GM21367 (cell line): Measurements from ENCODE around the gene GSS.
"Not testable (repeated sequence)": the region's sequence is repeated elsewhere in the genome, so short reads cannot be mapped to it uniquely, and the experiment has no call there.

Experiments used
- ATAC-seq: cut with Tn5 transposase; IDR thresholded peaks from one replicate; pipeline ENCODE4 v1.9.1; 2021; ENCODE audit not compliant: unreplicated experiment

The GSS gene

DNA sequence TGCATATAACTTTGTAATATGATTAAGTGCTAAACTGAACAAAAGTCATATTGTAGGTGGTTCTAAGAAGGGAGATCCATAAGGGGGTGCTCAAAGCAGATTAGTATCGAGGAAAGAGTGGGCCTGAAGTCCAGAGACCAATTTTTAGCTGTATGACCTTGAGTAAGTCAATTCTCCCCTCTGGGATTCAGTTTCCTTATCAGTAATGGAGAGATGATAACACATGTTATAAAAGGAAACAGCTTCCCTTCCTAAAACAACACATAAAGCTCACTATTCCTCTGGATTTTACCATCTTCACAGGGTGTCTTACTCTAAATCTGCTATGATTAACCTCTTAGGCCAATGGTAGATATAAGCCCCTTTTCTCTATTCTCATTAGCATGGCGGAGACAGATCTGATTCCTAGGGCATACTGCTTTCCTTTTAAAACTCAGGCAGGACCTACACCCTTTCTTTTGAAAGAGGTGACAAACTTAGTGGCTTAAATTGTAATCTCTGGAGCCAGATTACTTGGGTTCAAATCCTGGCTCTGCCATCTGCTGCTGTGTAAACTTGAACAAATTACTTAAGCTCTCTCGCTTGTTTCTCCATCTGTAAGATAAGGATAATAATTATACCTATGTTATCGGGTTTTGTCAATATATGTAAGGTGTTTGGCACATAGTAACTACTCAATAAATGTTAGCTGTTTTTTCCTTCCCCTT, 39.7 kb downstream of the GSS start:
- no peak for ATAC-seq

DNA sequence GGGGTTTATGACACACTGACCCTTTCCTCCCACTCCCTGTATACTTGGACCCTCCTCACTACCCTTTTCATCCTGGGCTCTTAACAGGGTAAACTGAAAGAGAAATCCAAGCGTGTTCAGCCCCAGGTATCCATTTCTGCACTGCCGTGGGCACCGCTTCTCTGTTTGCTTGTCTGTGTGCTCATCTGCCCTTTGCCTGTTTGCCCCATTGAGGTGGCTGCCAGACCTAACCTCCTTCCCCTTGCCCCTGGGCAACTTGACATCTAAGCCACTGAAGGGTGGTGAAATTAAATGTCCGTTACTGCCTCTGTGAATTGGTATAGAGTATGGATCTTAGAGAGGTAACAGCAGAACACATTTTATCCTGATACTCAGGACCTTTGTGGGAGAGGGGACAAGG, 40.5 kb downstream of the GSS start:
- no peak for ATAC-seq

DNA sequence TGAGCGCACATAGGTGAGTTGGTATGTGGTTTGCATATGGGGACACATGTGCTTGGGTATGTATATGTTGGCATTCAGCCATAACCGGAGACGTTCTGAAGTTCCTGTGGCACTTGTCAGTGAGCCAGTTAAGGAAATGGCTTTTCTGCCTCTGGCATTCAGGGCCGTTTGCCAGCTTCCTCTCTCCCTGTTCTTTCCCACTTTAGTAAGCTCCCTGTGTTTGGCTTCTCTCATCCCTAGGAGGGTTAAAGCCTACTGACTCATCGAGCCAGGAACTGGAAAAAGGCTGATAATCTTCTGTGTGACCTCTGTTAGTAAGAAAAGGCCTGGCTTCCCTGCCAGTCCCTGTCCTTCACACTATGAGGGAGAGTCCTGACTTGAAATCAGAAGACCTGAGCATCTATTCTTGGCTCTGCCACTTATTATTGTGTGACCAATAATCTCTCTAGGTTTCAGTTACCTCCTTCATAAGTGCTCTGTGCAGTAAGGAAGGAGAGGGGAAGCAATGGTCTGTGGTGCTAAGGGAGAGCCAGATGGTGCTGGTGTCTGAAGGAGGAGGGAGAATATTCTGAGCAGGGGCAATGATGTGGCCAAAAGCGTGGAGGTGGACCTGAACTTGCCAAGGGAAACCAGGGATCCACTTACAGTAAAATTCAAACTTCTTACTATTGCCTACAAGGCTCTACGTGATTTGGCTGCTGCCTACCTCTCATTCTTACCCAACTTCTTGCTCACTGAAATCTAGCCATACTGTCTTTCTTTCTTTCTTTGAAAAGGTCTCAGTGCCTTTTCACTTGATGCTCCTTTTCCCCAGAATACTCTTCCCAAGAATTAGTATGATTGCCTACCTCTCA, 47.8 kb downstream of the GSS start:
- no peak for ATAC-seq

DNA sequence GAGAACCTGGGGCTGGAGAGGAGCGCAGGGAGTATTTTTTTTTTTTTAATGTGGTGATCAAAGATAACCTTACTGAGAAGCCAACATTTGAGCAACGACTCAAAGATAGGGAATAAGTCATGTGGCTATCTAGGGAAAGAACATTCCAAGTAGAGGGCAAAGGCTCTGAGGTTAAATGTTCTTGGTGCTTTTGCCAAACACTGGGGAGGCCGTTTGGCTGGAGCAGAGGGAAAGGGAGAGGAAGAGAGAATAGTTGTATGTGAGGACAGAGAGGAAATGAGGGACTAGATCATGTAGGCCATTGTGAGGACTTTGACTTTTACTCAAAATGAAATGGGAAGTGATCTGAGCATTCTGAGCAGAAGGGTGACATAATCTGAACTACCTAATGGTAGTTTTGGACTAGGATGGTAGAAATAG, 51.4 kb downstream of the GSS start:
- no peak for ATAC-seq

DNA sequence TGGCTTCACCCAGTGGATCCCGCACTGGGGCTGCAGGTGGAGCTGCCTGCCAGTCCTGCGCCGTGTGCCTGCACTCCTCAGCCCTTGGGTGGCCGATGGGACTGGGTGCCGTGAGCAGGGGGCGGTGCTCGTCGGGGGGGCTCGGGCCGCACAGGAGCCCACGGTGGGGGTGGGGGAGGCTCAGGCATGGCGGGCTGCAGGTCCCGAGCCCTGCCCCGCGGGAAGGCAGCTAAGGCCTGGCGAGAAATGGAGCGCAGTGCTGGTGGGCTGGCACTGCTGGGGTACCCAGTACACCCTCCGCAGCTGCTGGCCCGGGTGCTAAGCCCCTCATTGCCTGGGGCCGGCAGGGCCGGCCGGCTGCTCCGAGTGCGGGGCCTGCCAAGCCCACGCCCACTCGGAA, 56.9 kb downstream of the GSS start:
- not testable (repeated sequence) for ATAC-seq

DNA sequence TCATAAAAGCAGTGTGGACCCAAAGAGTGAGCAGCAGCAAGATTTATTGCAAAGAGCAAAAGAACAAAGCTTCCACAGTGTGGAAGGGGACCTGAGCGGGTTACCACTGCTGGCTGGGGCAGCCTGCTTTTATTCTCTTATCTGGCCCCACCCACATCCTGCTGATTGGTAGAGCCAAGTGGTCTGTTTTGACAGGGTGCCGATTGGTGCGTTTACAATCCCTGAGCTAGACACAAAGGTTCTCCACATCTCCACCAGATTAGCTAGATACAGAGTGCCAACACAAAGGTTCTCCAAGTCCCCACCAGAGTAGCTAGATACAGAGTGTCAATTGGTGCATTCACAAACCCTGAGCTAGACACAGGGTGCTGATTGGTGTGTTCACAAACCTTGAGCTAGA, 57.5 kb downstream of the GSS start:
- ATAC-seq: not testable (repeated sequence)

DNA sequence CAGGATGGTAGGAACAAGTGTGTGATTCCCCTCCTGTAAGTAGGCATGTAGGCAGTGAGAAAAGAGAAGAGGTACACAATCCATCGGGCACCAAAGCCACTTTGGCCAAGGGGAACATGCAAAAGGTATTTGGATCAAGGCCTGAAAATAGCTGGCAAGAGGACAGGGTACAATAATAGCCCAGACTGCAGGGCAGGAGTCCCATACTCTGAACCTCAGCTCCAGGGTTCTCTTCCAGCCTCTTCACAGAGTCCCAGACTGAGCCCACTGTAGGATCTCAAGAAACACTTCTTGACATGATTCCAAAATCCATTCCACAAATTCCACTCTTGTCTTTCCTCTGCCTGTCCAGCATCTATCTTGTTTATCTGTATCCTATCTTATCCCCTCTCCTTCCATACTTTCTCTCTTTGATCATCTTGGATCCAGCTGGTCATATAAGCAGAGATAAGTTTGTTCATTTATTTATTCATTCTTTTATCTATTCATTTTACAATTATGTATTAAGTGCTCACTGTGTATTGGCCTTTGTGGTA, 59.5 kb downstream of the GSS start:
- no peak for ATAC-seq

DNA sequence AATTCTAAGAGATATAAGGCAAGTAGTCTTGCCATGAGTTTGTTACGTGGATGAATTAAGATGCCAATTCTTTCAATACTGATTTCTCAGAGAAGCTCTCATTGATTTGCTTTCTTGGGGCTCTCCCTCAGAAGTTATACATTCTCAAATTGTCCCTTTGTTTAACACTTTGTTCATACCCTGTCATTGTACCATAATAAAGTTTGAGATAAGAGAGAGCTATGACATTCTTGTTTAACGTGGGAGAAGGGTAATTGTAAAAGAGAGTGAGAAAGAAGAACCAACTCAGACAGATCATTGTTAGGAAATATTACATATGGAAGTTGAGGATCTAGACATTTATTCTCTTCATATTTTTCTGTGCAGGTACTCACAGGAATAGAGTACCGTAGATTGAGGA, 60.1 kb downstream of the GSS start:
- ATAC-seq: no peak

DNA sequence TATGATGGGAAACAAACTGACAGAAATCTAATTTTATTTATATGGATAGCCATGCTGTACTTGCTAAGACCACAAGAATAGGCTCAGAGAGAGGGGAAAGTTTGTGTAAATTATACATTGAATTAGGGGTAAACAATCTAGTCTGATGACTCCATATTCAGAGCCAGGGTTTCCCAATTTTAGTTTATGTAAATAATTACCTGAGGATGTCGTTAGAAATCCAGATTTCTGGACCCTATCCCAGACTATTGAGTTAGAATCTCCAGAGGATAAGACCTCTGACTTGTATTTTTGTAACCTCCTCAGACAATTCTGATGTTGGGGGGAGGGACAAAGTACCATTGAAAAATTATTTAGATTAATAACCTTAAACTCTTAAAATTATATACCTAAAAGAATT, 60.9 kb downstream of the GSS start:
- ATAC-seq: no peak

DNA sequence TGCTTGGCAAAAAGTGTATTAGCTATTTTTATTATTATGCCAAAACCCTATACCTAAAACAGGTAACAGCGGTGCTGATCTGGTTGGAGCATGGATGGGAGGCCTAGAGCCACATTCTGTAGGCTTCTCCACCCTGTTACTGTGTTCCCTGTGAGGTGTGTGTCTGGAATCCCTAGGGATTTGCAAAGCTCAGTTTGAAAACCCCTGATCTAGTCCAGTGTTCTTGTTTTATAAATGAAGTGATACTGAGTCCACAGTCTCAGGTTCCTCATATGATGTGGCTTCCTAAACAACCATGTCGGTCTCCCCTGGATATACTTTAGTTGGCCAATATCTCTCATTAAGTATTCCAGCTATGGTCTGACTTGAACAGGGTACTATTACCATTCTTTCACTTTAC, 62.9 kb downstream of the GSS start:
- ATAC-seq: no peak

DNA sequence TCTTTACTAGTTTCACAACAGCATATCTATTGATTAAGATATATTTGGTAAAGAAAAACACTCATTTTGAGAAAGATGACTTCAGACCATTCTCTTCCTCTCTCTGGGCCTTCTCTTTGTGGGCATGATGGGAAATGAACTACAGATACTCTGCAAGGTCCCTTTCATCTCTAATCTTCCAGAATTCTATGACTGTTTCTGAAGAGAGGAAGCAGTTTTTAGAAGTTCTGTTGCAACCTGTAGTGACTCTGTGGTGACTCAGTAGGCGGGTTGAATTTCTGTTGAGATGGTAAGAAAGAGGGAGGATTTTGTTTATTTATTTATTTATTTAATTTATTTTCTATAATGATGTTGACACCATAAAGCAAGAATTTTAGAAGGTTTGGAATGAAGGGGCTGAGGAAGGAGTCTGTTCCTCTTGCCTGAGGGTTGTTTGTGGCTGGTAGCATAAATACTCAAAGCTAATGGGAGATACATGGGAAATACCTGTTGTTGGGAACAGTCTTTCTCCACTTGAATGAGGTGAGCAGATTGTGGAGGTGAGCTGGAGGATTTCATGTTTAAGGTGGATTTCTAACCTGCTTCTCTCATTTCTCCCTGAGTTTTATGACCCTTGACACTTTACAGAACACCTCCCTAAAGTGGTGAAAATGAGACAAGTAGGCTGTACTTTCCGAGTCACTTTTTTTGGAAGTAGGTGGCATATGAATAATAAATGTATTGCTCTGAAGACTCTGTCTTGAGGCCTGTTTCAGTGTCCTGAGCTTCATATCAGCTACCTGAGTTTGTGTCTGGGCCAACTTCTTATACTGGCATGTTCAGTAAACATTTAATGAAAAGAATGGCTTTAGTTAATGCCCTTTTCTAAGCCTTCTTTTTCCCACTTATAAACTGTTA, 64.2 kb downstream of the GSS start:
- no peak for ATAC-seq

DNA sequence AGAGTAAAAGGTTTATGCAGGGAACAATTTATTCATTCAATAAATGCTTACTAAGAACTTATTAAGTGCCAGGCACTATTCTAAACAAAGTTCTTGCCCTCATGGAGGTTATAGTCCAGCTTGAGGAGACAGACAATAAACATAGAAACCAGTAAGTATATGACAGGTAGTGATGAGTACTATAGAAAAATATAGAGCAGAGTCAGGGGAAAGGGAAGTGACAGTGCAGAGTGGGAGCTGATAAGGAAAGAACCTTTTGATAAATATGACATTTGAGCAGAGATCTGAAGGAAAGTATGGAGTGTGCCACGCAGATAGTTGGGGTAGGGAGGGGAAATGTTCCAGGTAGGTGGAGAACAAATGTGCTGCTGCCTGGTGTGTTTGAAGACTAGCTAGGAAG, 67.1 kb downstream of the GSS start:
- no peak for ATAC-seq

DNA sequence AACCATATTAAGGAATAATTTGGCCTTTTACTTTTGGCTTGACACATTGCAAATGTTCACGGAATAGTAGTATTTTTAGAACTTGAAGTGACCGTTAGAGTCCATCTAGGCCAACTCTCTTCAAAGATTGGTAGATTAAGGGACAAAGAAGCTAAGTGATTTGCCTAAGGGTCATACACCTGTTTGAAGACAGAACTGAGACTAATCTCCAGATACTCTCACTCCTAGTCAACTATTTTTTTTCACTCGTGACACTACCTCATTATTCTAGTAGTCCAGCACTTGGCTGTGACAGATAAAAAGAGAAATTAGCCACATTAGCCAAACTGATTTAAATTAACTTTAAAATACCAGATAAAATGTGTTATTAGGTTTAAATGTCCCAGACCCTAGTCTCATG, 68.6 kb downstream of the GSS start:
- no peak for ATAC-seq

DNA sequence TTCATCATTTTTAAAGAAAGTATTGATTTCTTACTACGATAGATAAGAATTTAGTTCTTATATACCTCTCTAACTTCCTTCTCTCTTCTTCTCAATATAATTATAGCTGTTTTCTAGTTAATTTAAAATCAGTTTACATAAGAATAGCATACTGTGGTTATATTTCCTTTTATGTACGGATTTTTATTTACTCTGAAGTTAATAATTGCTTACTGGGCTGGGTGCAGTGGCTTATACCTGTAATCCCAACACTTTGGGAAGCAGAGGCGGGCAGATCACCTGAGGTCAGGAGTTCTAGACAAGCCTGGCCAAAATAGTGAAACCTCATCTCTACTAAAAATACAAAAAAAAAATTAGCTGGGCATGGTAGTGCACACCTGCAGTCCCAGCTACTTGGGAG, 69.5 kb downstream of the GSS start:
- no peak for ATAC-seq

DNA sequence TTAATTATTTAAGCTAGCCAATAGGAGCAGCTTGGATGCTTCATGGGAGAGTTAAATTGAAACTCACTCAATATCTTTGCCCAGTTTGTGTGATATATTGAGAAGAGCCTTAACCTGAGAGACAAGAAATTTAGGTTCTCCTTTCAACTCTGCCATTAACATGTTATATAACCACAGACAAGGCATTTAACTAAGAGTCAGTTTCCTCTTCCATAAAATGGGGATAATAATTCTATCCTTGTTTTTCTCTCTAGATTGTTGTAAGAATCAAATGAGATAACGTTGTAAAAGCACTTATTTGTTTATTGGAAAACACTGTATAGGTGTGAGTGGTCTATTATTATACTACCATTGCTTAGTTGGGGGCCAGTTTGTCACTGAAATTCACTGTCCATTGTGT, 71.3 kb downstream of the GSS start:
- no peak for ATAC-seq

DNA sequence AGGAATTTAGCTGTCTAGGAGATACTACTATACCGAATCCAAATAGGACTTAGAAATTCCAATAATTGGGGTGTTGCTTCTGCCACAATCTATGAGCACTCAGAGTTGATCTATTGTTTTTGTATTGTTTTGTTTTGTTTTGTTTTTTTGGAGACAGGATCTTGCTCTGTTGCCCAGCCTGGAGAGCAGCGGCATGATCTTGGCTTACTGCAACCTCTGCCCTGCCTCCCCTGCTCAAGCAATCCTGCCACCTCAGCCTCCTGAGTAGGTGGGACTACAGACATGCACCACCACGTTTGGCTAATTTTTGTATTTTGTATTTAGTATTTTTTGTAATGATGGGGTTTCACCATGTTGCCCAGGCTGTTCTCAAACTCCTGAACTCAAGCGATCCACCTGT, 71.8 kb downstream of the GSS start:
- ATAC-seq: no peak

DNA sequence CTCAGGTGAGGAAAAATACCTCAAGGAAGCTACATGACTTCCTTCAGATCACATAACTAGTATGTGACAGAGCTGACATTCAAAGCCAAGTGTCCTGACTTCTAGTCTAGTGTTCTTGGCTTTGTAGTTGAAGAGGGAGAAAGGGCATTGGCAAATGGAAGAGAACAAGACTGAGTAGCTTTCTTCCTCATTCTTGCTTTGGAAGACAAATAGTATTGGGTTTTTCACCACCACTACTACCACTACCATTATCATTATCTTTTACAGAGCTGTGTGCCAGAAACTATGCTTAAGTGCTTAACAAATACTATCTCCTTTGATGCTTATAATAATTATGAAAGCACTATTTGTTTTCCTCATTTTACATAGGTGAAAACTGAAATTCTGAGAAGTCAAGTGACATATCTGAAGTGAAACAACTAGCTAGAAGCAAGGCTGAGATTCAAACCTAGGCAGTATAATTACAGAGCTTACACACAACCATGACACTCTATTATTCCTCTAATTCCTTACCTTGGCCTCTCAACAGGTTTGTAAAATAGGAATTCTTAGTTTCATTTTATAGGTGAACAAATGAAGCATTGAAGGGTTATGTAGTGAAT, 72.4 kb downstream of the GSS start:
- ATAC-seq: no peak

DNA sequence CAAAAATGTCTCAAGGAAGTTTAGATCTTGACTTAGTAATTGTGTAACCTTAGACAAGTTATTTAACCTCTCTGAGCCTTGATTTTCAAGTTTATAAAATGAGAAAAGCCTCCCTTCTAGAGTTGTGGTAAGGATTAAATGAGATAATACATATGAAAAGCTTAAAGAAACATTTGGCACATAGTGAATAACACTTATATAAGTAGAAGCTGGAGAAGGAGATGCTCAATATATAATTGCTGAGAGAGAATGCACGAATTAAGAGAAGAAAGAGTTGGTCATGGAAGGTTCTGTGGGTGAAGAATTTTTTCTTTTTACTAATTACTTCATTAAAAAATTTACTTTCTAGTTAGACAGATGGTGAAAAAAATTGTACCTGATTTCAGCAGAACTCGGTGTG, 73.9 kb downstream of the GSS start:
- no peak for ATAC-seq

DNA sequence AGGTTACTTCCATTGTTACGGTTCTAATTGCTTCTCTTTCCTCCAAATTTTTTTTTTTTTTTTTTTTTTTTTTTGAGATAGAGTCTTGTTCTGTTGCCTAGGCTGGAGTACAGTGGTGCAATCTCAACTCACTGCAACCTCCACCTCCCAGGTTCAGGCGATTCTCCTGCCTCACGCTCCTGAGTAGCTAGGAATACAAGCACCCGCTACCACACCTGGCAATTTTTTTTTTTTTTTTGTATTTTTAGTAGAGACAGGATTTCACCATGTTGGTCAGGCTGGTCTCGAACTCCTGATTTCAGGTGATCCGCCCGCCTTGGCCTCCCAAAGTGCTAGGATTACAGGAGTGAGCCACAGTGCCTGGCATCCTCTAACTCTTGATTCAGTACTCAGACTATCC, 74.6 kb downstream of the GSS start:
- not testable (repeated sequence) for ATAC-seq

DNA sequence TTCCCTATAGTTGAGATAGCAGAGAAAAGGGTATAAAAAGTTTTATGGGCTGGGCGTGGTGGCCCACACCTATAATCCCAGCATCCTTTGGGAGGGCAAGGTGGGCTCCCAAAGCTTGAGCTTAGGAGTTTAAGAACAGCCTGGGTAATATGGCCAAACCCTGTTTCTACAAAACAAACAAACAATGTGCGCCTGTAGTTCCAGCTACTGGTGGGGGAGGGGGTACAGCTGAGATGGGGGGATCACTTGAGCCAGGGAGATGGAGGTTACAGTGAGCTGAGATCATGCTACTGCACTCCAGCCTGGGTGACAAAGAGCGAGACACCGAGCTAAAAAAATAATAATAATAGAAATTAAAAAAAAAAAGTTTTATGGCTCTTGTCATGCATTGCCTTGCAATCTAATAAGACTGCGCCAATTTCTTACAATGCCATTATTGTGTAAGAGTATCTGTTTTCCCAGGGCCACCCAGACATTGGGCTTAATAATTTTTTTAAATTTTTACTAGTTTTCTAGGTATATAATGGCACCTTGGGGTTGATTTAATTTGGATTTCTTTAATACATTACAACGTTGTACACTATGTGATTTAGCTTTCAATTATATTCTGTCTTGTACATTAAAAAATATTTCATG, 75.3 kb downstream of the GSS start:
- ATAC-seq: no peak
